ENCODE data around the gene ESYT2.

Gene ESYT2

GRCh38 chr7:158742065-158742821 lies 87.1 kb downstream of the ESYT2 start:
- no peak for DNase-seq (ENCODE audit: low spot score)

GRCh38 chr7:158741294-158741666 lies 88.0 kb downstream of the ESYT2 start:
- DNase-seq (ENCODE audit: low spot score): no peak

- peak; percentile 21 for DNase-seq (ENCODE audit: low spot score)
Measured at GRCh38 chr7:158740657-158741293, 88.5 kb downstream of the ESYT2 start.

- DNase-seq (ENCODE audit: low spot score): peak; percentile 55
Measured at GRCh38 chr7:158740013-158740656, 89.2 kb downstream of the ESYT2 start.

- DNase-seq (ENCODE audit: low spot score): no peak
Measured at GRCh38 chr7:158738841-158739240, 90.5 kb downstream of the ESYT2 start.

GRCh38 chr7:158737064-158737695 lies 92.1 kb downstream of the ESYT2 start:
- DNase-seq (ENCODE audit: low spot score): no peak

GRCh38 chr7:158735935-158736334 lies 93.4 kb downstream of the ESYT2 start:
- DNase-seq (ENCODE audit: low spot score): no peak

- no peak for DNase-seq (ENCODE audit: low spot score)
Measured at GRCh38 chr7:158734861-158735260, 94.4 kb downstream of the ESYT2 start.

GRCh38 chr7:158733775-158734494 lies 95.4 kb downstream of the ESYT2 start:
- DNase-seq (ENCODE audit: low spot score): no peak

GRCh38 chr7:158733220-158733519 lies 96.1 kb downstream of the ESYT2 start:
- no peak for DNase-seq (ENCODE audit: low spot score)

- DNase-seq (ENCODE audit: low spot score): no peak
Measured at GRCh38 chr7:158732494-158733219, 96.7 kb downstream of the ESYT2 start.

GRCh38 chr7:158731761-158732160 lies 97.5 kb downstream of the ESYT2 start:
- no peak for DNase-seq (ENCODE audit: low spot score)

GRCh38 chr7:158730383-158731346 lies 98.6 kb downstream of the ESYT2 start:
- DNase-seq (ENCODE audit: low spot score): no peak

- DNase-seq (ENCODE audit: low spot score): no peak
Measured at GRCh38 chr7:158729646-158730382, 99.5 kb downstream of the ESYT2 start.

GRCh38 chr7:158728911-158729645 lies 100.2 kb downstream of the ESYT2 start:
- no peak for DNase-seq (ENCODE audit: low spot score)

- no peak for DNase-seq (ENCODE audit: low spot score)
Measured at GRCh38 chr7:158727690-158728089, 101.6 kb downstream of the ESYT2 start.

GRCh38 chr7:158726277-158726807 lies 103.0 kb downstream of the ESYT2 start:
- DNase-seq (ENCODE audit: low spot score): no peak

- DNase-seq (ENCODE audit: low spot score): no peak
Measured at GRCh38 chr7:158725506-158725800, 103.9 kb downstream of the ESYT2 start.

All from AG08395 (cell line).